Pancreas (tissue), 10 donors: ENCODE measurements around the gene STRADA. TPM values are rescaled to one million over a fixed set of nuclear protein-coding genes. Genes with fewer than 3 reads are reported as not detected.
A peak's percentile ranks its signal among the peaks of the same experiment; 100 is the strongest.

ENCODE experiments used
- ATAC-seq, 4 donors: fragments of 200-7000 bp; cut with Tn5 transposase; one replicate each; pipeline versions ENCODE4 v1.8.0 to v1.9.1; 2020; ENCODE audit warnings: mild to moderate bottlenecking in 4 of 4, moderate library complexity in 4 of 4
- DNase-seq, 6 donors: peaks; one replicate each; pipeline ENCODE4 v3.0.0-alpha.2; 2020
- FAIRE-seq: peaks from 2 replicates; lab custom pipeline; 2012; peaks lifted over from hg19 to GRCh38; lab: Jason Lieb, UNC
- H3K27ac ChIP-seq, 4 donors: fragments of 200-600 bp; sonication (generic); 1 replicate in 3 of 4; 2 replicates in 1 of 4; pipeline versions ENCODE4 v1.5.0 to v1.8.0; 2020
- H3K27me3 ChIP-seq, 4 donors: fragments of 200-600 bp; one replicate each; pipeline ENCODE4 v1.8.0; 2021
- H3K36me3 ChIP-seq, 3 donors: fragments of 200-600 bp; sonication (generic) in 1 of 3; one replicate each; pipeline versions ENCODE4 v1.5.0 to v1.8.0; 2020 to 2021
- H3K4me1 ChIP-seq, 3 donors: fragments of 200-600 bp; one replicate each; pipeline ENCODE4 v1.8.0; 2021
- H3K4me3 ChIP-seq, 4 donors: fragments of 200-600 bp; sonication (generic) in 2 of 4; one replicate each; pipeline versions ENCODE4 v1.5.0 to v1.8.0; 2020 to 2021
- H3K9me3 ChIP-seq, 4 donors: fragments of 200-600 bp; one replicate each; pipeline ENCODE4 v1.8.0; 2021
- CTCF ChIP-seq, 4 donors: fragments of 200-600 bp; sonication (generic) in 3 of 4; IDR thresholded peaks; one replicate each; pipeline versions ENCODE4 v1.5.0 to v1.8.0; 2021; ENCODE audit warnings: antibody characterized with exemption in 4 of 4
- WGBS, 2 donors: extraction: QIAGEN DNeasy Blood & Tissue Kit; methylation state at CpG; one replicate each; pipeline ENCODE4 v1.1.7; 2013; 5-methylcytosine and 5-hydroxymethylcytosine counted together
- intact Hi-C, 3 donors: fragments of 100-400 bp; cut with DNase I; formaldehyde crosslinking; loops; one replicate each; pipeline versions ENCODE4 v1.11.1 to v1.14.2; 2022
- polyA plus RNA-seq, 2 donors: library from polyadenylated mRNA; stranded (reverse); fragments of 200-250 nt; gene quantifications; one replicate each; pipeline ENCODE4 v1.2.3, GENCODE V29; 2013
- total RNA-seq, 6 donors: library from RNA; stranded (reverse); fragmentation: NEBNext Ultra II Directional in 4 of 6; extraction: Animal tissue kit (Norgen Biotek cat#: 25700) in 4 of 6; gene quantifications; one replicate each; pipeline versions ENCODE4 v1.2.1 to v1.2.4, GENCODE V29; 2021 to 2023
- donor health status: healthy with polysubstance abuse.
- donor health status: DM: no; HTN: no; CAD: no; lungs with moderate emphysema.
- donor health status: DM: no; HTN: no; CAD: no.
- donor health status: control.
- donor health status: control.
- donor health status: Bipolar disorder and iron deficiency.
- donor health status: DM: yes; HTN: yes; CAD: no.
- donor health status: DM: no; HTN: no; CAD: no.
- donor health status: DM: no; HTN: no; CAD: no.
- donor health status: DM: yes; HTN: yes; CAD: no.

STRADA gene
- total and polyA plus RNA-seq, 8 donors, result 8.3 to 26.7 (median 13.9) TPM

- ATAC-seq (no peak), DNase-seq (no peak), FAIRE-seq (no peak)
- peak overlapping the region in 2 of 4 donors; percentile 35 to 57 for H3K27ac ChIP-seq
- H3K9me3 ChIP-seq, result no peaks in the 10 kb centered on the region
- intact Hi-C loops, result loop anchor here in 1 of 3 donors (10.0 kb wide), 1 partner anchor 267 kb away; no protein-coding TSS in a partner anchor
- WGBS, 2 donors, result 84 to 85% methylated on average over 10 of the region's 10 CpGs
- TF ChIP-seq CTCF (IDR thresholded peaks at IDR 0.05), result no peak
- H3K4me3 ChIP-seq, result peak overlapping the region in 1 of 4 donors; percentile 62
- H3K4me1 ChIP-seq, result no peaks in the 10 kb centered on the region
- no peaks in the 10 kb centered on the region for H3K36me3 ChIP-seq
- no peaks in the 10 kb centered on the region for H3K27me3 ChIP-seq
Measured at GRCh38 chr17:63701456-63701820, 40.2 kb downstream of the STRADA start.

GRCh38 chr17:63700528-63701455 lies 40.8 kb downstream of the STRADA start:
- intact Hi-C loops, result loop anchor here in 1 of 3 donors (10.0 kb wide), 1 partner anchor 266 kb away; no protein-coding TSS in a partner anchor
- ATAC-seq (peak in 3 of 4 donors; percentile 2 to 7 (median 7)), DNase-seq (peak in 2 of 6 donors; percentile 70 to 81), FAIRE-seq (no peak)
- peak overlapping the region in 2 of 4 donors; percentile 55 to 57 for H3K27ac ChIP-seq
- peak overlapping the region; percentile 14 to 62 (median 46) for H3K4me3 ChIP-seq
- H3K4me1 ChIP-seq, result no peaks in the 10 kb centered on the region
- no peak for TF ChIP-seq CTCF (IDR thresholded peaks at IDR 0.05)
- no peaks in the 10 kb centered on the region for H3K27me3 ChIP-seq
- H3K36me3 ChIP-seq, result no peaks in the 10 kb centered on the region
- 40 to 57% methylated on average over 47 to 88 of the region's 88 CpGs for WGBS, 2 donors
- no peaks in the 10 kb centered on the region for H3K9me3 ChIP-seq

GRCh38 chr17:63699638-63700527 lies 41.7 kb downstream of the STRADA start, which contains the start of gene LIMD2:
LIMD2 (minus strand) TSS chr17:63700125; CDS start chr17:63699298, 827 bp downstream.
- Histone ChIP-seq H3K4me3 (peak within 1 kb of the TSS; percentile 14 to 62 (median 46)), H3K9me3 (no peaks in the 10 kb centered on the region), H3K27ac (peak within 1 kb of the TSS in 3 of 4 donors; percentile 16 to 67 (median 55)), H3K27me3 (no peaks in the 10 kb centered on the region), H3K4me1 (no peaks in the 10 kb centered on the region), H3K36me3 (no peaks in the 10 kb centered on the region)
- peak; percentile 1 to 35 (median 22) for ATAC-seq
- no peak for FAIRE-seq
- no peak for TF ChIP-seq CTCF (IDR thresholded peaks at IDR 0.05)
- DNase-seq, result peak in 5 of 6 donors; percentile 39 to 81 (median 63)
- intact Hi-C loops, result loop anchor here in 1 of 3 donors (10.0 kb wide), 1 partner anchor 265 kb away; no protein-coding TSS in a partner anchor
- 0 to 1% methylated on average over 57 to 133 of the region's 133 CpGs for WGBS, 2 donors

- 18 to 19% methylated on average over 27 to 45 of the region's 45 CpGs for WGBS, 2 donors
- Histone ChIP-seq H3K9me3 (no peaks in the 10 kb centered on the region), H3K27ac (peak overlapping the region in 3 of 4 donors; percentile 16 to 67 (median 37)), H3K36me3 (peaks cover 0 to 3% (median 2%) of the 10 kb centered on the region in 3 donors), H3K27me3 (no peaks in the 10 kb centered on the region), H3K4me3 (peak overlapping the region; percentile 14 to 62 (median 38)), H3K4me1 (no peaks in the 10 kb centered on the region)
- TF ChIP-seq CTCF (IDR thresholded peaks at IDR 0.05), result no peak
- FAIRE-seq (no peak), ATAC-seq (peak; percentile 19 to 34 (median 26)), DNase-seq (peak in 3 of 6 donors; percentile 66 to 85 (median 69))
- intact Hi-C loops, result no loop called here
Measured at GRCh38 chr17:63698886-63699637, 42.5 kb downstream of the STRADA start.
